Loucy (cell line): Measurements from ENCODE around the gene TXNDC11.

Experiments used
- H2AFZ ChIP-seq: fragments of 200-600 bp; sonication (generic); 2 replicates; pipeline ENCODE4 v1.6.0; 2016; ENCODE audit warnings: antibody characterized with exemption, mild to moderate bottlenecking, low read length, moderate library complexity
- H3F3A ChIP-seq: fragments of 200-600 bp; 2 replicates; pipeline ENCODE4 v1.6.0; 2016; ENCODE audit warnings: antibody characterized with exemption, low read depth, mild to moderate bottlenecking
- H3K27me3 ChIP-seq: fragments of 200-600 bp; sonication (generic); 2 replicates; pipeline ENCODE4 v1.6.1; 2014; ENCODE audit warnings: low read length, mild to moderate bottlenecking; ENCODE audit not compliant: insufficient read depth, poor library complexity, severe bottlenecking
- H3K36me3 ChIP-seq: fragments of 200-600 bp; sonication (generic); 2 replicates; pipeline ENCODE4 v1.6.1; 2016; ENCODE audit warnings: low read length; ENCODE audit not compliant: insufficient read depth
- H3K4me1 ChIP-seq: fragments of 200-600 bp; sonication (generic); 2 replicates; pipeline ENCODE4 v1.5.1; 2014; ENCODE audit warnings: low read length, mild to moderate bottlenecking; ENCODE audit not compliant: insufficient read depth, poor library complexity, severe bottlenecking
- H3K4me2 ChIP-seq: fragments of 200-600 bp; sonication (generic); 2 replicates; pipeline ENCODE4 v1.6.0; 2014; ENCODE audit warnings: antibody characterized with exemption, low read length, low read depth, mild to moderate bottlenecking; ENCODE audit not compliant: poor library complexity, severe bottlenecking
- H3K4me3 ChIP-seq: fragments of 200-600 bp; sonication (generic); 2 replicates; pipeline ENCODE4 v1.5.1; 2014; ENCODE audit warnings: low read length, mild to moderate bottlenecking, mixed read lengths; ENCODE audit not compliant: poor library complexity, severe bottlenecking
- H3K79me2 ChIP-seq: fragments of 200-600 bp; sonication (generic); 2 replicates; pipeline ENCODE4 v1.6.1; 2014; ENCODE audit warnings: low read length; ENCODE audit not compliant: insufficient read depth
- H3K9ac ChIP-seq: fragments of 200-600 bp; sonication (generic); 2 replicates; pipeline ENCODE4 v1.6.0; 2014; ENCODE audit warnings: mild to moderate bottlenecking, low read depth, low read length, moderate library complexity; ENCODE audit not compliant: poor library complexity, severe bottlenecking
- H3K9me2 ChIP-seq: fragments of 200-600 bp; sonication (generic); replicated peaks from 2 replicates; pipeline ENCODE4 v1.6.1; 2016; ENCODE audit warnings: low read depth, low read length, mixed read lengths
- H3K9me3 ChIP-seq: fragments of 200-600 bp; sonication (generic); 2 replicates; pipeline ENCODE4 v1.6.1; 2014; ENCODE audit warnings: mild to moderate bottlenecking, antibody characterized with exemption, low read length, low read depth; ENCODE audit not compliant: insufficient read depth
- H4K20me1 ChIP-seq: fragments of 200-600 bp; sonication (generic); 2 replicates; pipeline ENCODE4 v1.6.0; 2014; ENCODE audit warnings: antibody characterized with exemption, low read length, mild to moderate bottlenecking; ENCODE audit not compliant: insufficient read depth, poor library complexity, severe bottlenecking
- EZH2phosphoT487 ChIP-seq: fragments of 200-600 bp; IDR thresholded peaks from 2 replicates; pipeline ENCODE4 v1.6.1; 2018; ENCODE audit warnings: antibody characterized with exemption, mild to moderate bottlenecking, moderate library complexity, borderline replicate concordance
- TF ChIP-seq, protein P1 (sequence below): fragments of 200-600 bp; sonication (generic); conservative IDR thresholded peaks from 2 replicates; pipeline ENCODE4 v1.5.1; 2014; ENCODE audit warnings: mild to moderate bottlenecking, antibody characterized with exemption, low read length

TXNDC11 gene

GRCh38 chr16:11692171-11692570, 50.5 kb downstream of the TXNDC11 start:
- Histone ChIP-seq H3K79me2 (no peaks in the 10 kb centered on the region), H3K4me3 (no peak overlapping the region), H3F3A (no peaks in the 10 kb centered on the region), H3K9ac (no peak overlapping the region), H4K20me1 (no peaks in the 10 kb centered on the region), H3K4me2 (no peak overlapping the region), H3K9me2 (no peaks in the 10 kb centered on the region), H2AFZ (no peak overlapping the region), H3K4me1 (no peaks in the 10 kb centered on the region), H3K27me3 (no peaks in the 10 kb centered on the region), H3K36me3 (peaks cover 47% of the 10 kb centered on the region; the same call in 1 of the 2 replicates), H3K9me3 (no peaks in the 10 kb centered on the region)
- no peak for TF ChIP-seq EZH2phosphoT487
- TF ChIP-seq, protein P1, sequence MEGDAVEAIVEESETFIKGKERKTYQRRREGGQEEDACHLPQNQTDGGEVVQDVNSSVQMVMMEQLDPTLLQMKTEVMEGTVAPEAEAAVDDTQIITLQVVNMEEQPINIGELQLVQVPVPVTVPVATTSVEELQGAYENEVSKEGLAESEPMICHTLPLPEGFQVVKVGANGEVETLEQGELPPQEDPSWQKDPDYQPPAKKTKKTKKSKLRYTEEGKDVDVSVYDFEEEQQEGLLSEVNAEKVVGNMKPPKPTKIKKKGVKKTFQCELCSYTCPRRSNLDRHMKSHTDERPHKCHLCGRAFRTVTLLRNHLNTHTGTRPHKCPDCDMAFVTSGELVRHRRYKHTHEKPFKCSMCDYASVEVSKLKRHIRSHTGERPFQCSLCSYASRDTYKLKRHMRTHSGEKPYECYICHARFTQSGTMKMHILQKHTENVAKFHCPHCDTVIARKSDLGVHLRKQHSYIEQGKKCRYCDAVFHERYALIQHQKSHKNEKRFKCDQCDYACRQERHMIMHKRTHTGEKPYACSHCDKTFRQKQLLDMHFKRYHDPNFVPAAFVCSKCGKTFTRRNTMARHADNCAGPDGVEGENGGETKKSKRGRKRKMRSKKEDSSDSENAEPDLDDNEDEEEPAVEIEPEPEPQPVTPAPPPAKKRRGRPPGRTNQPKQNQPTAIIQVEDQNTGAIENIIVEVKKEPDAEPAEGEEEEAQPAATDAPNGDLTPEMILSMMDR = no peak

DNA sequence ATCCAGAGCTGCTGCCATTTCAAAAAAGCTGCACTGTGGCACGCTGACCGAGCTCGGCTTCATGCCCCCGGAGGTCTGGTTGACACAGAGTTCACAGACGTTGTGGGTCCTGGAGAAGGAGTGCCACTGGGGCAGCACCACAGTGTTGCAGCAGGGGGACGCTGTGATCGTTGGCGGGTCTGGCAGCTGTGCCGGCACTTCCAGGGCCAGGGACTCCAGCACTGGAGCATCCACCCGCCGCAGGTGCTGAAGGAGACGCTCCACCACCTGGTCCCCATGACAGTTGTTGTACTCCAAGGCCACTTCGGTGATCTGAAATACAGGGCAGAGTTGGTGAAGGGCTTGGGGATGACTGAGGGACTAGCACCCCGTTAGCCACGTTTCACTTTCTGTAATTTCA, 50.9 kb downstream of the TXNDC11 start:
- no peaks in the 10 kb centered on the region for H4K20me1 ChIP-seq
- no peaks in the 10 kb centered on the region for H3K79me2 ChIP-seq
- no peaks in the 10 kb centered on the region for H3K4me1 ChIP-seq
- H3K9me3 ChIP-seq = no peaks in the 10 kb centered on the region
- H3K36me3 ChIP-seq = peaks cover 47% of the 10 kb centered on the region; the same call in 1 of the 2 replicates
- H3K4me3 ChIP-seq = no peak overlapping the region
- H3K9ac ChIP-seq = no peak overlapping the region
- no peak for TF ChIP-seq EZH2phosphoT487
- TF ChIP-seq, protein P1 = no peak
- no peak overlapping the region for H3K4me2 ChIP-seq
- no peaks in the 10 kb centered on the region for H3F3A ChIP-seq
- no peak overlapping the region for H2AFZ ChIP-seq
- no peaks in the 10 kb centered on the region for H3K9me2 ChIP-seq
- H3K27me3 ChIP-seq = no peaks in the 10 kb centered on the region

- Histone ChIP-seq H3K36me3 (peaks cover 44% of the 10 kb centered on the region; the same call in 1 of the 2 replicates), H4K20me1 (no peaks in the 10 kb centered on the region), H3K9me3 (no peaks in the 10 kb centered on the region), H3K27me3 (no peaks in the 10 kb centered on the region), H3F3A (no peaks in the 10 kb centered on the region), H3K9ac (no peak overlapping the region), H2AFZ (no peak overlapping the region), H3K79me2 (no peaks in the 10 kb centered on the region), H3K4me2 (no peak overlapping the region), H3K4me1 (no peaks in the 10 kb centered on the region), H3K4me3 (no peak overlapping the region), H3K9me2 (no peaks in the 10 kb centered on the region)
- TF ChIP-seq, protein P1 = no peak
- TF ChIP-seq EZH2phosphoT487 = no peak
Observed at GRCh38 chr16:11691235-11691634, 51.4 kb downstream of the TXNDC11 start.
